Ectodermal cell (in vitro differentiated cells): ENCODE results near the gene GRIPAP1.

Experiments
- H3K27ac ChIP-seq: 2 replicates; pipeline ENCODE4 v1.7.0; 2013; ENCODE audit warnings: mild to moderate bottlenecking, low read depth, low read length; ENCODE audit not compliant: insufficient read depth, poor library complexity, severe bottlenecking
- H3K27me3 ChIP-seq: 2 replicates; pipeline ENCODE4 v1.7.0; 2013; ENCODE audit warnings: mild to moderate bottlenecking, low read length; ENCODE audit not compliant: insufficient read depth, control insufficient read depth, poor library complexity, severe bottlenecking
- H3K36me3 ChIP-seq: one replicate; pipeline ENCODE4 v1.7.0; 2013; ENCODE audit warnings: low read length; ENCODE audit not compliant: control insufficient read depth, insufficient read depth
- H3K4me1 ChIP-seq: one replicate; pipeline ENCODE4 v1.7.0; 2013; ENCODE audit warnings: low read length; ENCODE audit not compliant: control insufficient read depth, insufficient read depth
- H3K4me3 ChIP-seq: 2 replicates; pipeline ENCODE4 v1.7.0; 2013; ENCODE audit warnings: low read depth, low read length, control low read depth; ENCODE audit not compliant: insufficient read depth
- H3K9me3 ChIP-seq: 2 replicates; pipeline ENCODE4 v1.7.0; 2013; ENCODE audit warnings: mild to moderate bottlenecking, low read length, moderate library complexity; ENCODE audit not compliant: control insufficient read depth
- WGBS, 2 experiments: methylation state at CpG; one replicate each; pipeline ENCODE4 v1.1.7; 2013; ENCODE audit warnings: missing lambda C conversion rate in 2 of 2; 5-methylcytosine and 5-hydroxymethylcytosine counted together

The GRIPAP1 gene

DNA sequence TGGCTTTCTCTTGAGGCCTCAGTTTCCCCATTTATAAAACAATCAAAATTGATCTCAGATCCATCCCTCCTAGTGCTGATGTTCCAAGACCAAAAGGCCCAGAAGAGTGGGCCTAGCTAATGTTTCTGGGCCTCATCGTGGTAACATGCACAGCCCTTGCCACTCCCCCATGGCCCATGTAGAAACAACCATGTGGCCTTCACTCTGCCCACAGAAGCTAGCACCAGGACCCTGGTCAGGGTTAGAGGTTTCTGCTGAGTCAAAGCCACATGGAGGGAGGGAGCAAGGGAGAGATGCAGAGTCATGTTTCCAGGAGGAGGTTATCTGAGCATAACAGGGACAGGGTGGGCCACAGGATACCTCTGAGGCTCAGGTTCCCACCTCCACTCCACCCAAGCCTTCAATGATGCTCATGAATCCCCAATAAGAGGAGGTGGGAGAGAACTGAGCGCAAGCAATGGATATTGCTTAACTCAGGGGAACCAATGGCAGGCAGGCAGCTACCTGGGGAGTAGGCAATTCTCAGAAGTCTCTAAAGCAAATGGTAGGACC is 61.6 kb downstream of the GRIPAP1 start:
- WGBS, 2 experiments, result 96 to 100% methylated on average over 2 of the region's 2 CpGs

DNA sequence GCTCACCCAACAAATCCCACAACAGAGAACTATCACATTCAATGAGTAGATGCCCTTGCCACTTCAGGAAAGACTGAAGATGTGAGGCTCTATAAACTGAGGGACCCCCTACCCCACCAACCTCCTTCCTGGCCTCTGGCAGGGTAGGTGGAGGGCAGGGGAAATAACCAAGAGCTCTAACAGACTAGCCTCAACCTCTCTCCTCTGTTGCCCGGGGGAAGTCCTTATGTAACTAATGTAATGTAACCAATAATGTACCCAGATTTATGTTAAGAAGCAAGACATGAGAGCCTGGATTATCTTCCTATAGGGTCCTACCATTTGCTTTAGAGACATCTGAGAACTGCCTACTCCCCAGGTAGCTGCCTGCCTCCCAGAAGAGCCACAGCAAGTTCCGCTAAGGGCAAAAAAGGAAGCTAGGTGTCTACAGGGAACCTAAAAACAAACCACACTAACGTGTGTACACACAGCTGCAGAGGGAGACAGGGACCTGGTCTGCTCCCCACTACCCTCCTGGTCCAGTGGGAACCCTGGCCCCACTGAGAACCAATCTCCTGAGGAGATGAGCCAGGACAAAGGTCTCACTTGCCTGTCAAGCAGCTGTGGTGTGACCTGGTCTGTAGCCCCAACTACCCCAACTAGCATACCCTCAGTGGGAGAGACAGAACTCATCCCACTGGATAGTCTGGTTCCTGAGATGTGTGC is 62.4 kb downstream of the GRIPAP1 start:
- 88 to 95% methylated on average over 2 to 3 of the region's 3 CpGs for WGBS, 2 experiments
- Histone ChIP-seq H3K4me1 (peaks cover 6% of the 10 kb centered on the region), H3K9me3 (no peaks in the 10 kb centered on the region), H3K4me3 (no peak overlapping the region), H3K36me3 (peaks cover 4% of the 10 kb centered on the region), H3K27ac (no peak overlapping the region), H3K27me3 (no peaks in the 10 kb centered on the region)

More for the DNA sequence above, 61.6 kb downstream of the GRIPAP1 start:
- Histone ChIP-seq H3K4me1 (peaks cover 6% of the 10 kb centered on the region), H3K27ac (no peak overlapping the region), H3K36me3 (no peaks in the 10 kb centered on the region), H3K27me3 (no peaks in the 10 kb centered on the region), H3K9me3 (no peaks in the 10 kb centered on the region), H3K4me3 (no peak overlapping the region)

DNA sequence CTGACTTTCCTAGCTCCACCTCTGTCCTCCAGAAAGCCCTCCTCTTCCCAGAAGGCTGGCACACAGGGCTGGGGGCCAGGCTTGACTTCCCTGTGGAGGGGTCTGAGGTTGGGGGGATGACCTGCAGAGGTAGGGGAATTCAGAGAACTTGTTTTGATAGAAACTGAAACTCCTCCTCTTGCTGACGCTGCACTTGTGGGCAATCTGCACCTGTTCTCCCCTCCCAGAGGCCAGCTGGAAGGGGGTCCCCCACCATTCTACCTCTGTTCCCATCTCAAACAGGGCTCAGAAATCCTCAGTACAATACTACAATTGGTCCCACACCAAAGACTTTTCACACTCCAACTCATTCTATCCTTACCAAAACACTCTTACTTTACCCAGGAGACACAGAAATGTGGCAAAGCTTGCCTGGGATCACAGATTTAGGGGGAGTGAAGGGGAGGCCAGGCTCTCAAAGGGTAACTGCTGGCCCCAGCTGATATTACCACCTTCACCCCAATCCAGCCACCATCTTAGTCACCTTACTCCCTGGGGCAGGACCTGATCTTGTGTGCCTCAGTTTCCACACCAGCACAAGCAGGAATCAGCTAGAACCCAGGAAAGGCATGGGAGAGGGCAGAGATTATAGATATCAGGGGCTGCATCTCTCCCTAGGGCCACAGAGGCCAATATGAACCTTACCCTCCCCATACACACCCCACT is 63.2 kb downstream of the GRIPAP1 start:
- Histone ChIP-seq H3K27ac (no peak overlapping the region), H3K9me3 (no peaks in the 10 kb centered on the region), H3K27me3 (no peaks in the 10 kb centered on the region), H3K4me1 (peaks cover 6% of the 10 kb centered on the region), H3K36me3 (peaks cover 6% of the 10 kb centered on the region), H3K4me3 (no peak overlapping the region)
- 83 to 87% methylated on average over 1 of the region's 1 CpG for WGBS, 2 experiments

DNA sequence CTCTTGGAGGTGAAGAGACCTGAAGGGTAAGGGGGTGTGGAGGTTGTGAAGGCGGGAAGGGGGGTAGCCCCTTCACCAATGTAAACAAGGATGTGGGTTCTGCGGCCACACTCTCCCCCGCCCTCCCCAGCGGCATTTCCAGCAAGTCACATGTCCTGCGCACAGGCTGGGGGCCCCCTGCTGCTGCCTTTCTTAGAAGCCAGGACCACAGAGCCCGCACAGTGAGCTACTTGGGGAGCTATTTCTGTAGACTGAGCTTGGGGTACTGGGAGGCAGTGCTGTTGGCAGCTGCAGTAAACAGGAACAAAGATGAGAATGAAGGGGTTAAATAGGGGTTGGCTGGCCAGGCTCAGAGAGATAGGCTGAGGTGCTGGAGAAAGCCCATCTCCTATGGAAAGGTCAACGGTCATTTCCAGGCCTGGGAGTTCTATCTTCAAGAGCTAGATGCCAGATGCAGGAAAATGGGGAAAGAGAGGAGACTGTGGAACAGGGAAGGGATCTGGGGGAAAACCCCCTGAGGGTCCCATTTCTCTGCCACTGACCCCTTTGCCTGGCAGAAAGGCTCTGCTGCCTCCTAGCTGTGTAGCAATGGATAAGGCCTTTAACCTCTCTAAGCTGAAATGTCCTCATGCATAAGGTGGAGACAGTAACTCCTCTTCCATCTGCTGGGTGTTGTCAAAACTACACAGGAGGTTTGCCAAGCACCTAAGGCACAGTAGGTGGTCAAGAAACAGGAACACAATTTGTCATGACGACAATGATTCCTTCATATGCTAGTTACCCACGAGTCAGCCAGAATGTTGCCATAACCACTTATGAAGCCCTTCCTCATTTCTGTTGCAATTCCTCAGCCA is 64.8 kb downstream of the GRIPAP1 start:
- peaks cover 6% of the 10 kb centered on the region for H3K4me1 ChIP-seq
- no peak overlapping the region for H3K27ac ChIP-seq
- no peaks in the 10 kb centered on the region for H3K27me3 ChIP-seq
- H3K4me3 ChIP-seq, result no peak overlapping the region
- 19 to 21% methylated on average over 9 of the region's 9 CpGs for WGBS, 2 experiments
- no peaks in the 10 kb centered on the region for H3K9me3 ChIP-seq
- peaks cover 13% of the 10 kb centered on the region for H3K36me3 ChIP-seq

DNA sequence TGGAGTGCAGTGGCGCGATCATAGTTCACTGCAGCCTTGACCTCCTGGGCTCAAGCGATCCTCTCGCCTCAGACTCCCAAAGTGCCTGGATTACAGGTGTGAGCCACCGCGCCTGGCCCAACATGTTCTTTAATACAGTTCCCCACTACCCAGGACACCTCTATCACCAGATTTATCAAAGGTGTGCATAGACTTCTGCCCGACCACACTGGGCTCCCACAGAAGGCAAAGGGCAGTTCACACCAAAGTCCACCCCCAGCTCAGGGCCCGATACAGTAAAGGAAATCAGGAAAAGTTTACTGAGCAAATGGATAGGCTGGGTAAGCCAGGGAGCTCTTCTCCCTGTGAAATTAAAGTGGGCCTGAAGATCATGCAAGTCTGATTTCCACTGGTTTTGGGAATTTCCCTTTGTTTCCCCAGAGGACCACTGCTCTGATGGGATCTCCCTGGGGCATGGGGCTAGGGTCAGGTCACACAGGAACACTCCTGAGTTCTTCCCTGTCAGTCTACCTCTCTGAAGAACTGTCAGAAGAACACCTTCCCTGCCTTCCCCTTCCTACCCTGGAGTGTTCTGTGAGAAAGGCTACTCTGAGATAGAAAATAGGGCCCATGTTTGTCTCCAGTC is 65.5 kb downstream of the GRIPAP1 start:
- Histone ChIP-seq H3K9me3 (no peaks in the 10 kb centered on the region), H3K27ac (no peak overlapping the region), H3K27me3 (no peaks in the 10 kb centered on the region), H3K4me3 (no peak overlapping the region), H3K36me3 (peaks cover 13% of the 10 kb centered on the region), H3K4me1 (peaks cover 6% of the 10 kb centered on the region)
- WGBS, 2 experiments, result 92 to 95% methylated on average over 8 of the region's 8 CpGs

DNA sequence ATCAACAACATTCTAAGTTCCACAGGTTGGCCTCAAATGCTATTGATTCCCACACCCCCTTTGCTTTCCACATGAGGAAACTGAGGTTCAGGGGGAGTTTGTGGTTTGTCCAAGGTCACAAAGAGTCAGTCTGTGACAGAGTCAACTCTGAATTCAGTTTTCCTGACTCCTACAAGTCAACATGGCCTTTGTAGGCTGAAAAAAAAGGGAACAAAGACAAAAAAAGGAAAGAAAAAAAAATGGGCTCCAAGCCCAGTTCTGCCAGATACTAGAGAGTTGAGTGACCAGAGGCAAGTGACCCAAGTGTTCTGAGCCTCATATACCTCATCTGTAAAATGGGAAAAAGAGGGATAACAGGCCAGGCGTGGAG is 66.8 kb downstream of the GRIPAP1 start:
- Histone ChIP-seq H3K27ac (no peak overlapping the region), H3K36me3 (peaks cover 13% of the 10 kb centered on the region), H3K9me3 (no peaks in the 10 kb centered on the region), H3K4me3 (no peak overlapping the region), H3K4me1 (peaks cover 6% of the 10 kb centered on the region), H3K27me3 (no peaks in the 10 kb centered on the region)
- 82 to 88% methylated on average over 1 of the region's 1 CpG for WGBS, 2 experiments

DNA sequence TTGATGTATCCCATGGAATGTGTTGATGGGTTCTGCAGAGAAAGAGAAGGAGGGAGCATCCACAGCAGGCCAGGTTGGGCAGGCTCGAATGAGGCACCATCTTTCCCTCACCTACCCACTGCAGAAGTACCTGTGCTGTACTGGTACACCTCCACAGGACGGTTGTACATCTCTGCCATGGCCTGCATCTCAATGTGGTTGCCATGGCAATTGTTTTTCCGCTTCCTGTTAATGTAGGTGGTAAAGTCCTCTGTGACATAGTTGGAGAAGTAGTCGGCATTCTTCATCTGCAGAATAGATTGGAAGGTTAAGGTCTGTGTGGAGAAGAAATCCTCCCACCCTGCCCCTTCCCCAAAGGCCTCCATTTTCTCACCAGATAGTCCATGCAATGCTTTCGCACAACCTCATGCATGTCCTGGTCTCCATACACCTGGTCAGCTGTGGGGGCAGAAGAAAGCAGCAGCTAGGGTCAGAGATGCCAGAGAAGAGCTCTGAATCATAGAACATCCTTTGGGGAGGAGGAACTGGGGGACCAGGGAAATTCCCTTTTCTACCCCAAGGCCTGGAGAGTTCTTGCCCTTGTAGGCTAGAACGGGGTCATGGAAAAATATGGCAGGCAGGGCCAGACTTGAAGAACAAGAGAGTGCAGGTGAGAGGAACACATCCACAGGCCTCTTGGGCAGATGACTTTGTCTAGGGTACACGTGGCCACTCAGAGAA is 67.3 kb downstream of the GRIPAP1 start:
- Histone ChIP-seq H3K9me3 (no peaks in the 10 kb centered on the region), H3K36me3 (peaks cover 13% of the 10 kb centered on the region), H3K27ac (no peak overlapping the region), H3K4me3 (no peak overlapping the region), H3K27me3 (no peaks in the 10 kb centered on the region), H3K4me1 (peaks cover 6% of the 10 kb centered on the region)
- WGBS, 2 experiments, result 94 to 95% methylated on average over 6 to 7 of the region's 7 CpGs

DNA sequence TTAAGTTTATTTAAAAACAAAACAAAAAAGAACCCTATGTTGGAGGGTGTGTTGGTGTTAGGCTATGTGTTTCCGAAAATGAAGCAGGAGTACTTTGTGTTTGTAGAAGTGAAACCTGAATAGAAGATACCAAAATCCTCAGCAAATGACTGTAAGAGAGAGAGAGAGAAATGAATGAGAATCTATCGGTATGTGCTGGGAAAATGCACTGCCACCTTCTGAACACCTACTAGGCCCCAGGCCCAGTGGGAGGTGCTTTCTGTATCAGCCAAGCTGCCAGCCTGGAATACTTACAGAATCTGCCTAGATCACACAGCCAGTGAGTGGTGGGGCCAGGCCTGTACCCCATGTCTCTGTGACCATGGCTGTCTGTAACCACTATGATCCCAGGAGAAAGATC is 68.3 kb downstream of the GRIPAP1 start:
- Histone ChIP-seq H3K4me1 (peaks cover 6% of the 10 kb centered on the region), H3K9me3 (no peaks in the 10 kb centered on the region), H3K36me3 (peaks cover 13% of the 10 kb centered on the region), H3K27me3 (no peaks in the 10 kb centered on the region), H3K27ac (no peak overlapping the region), H3K4me3 (no peak overlapping the region)
- WGBS, 2 experiments, result 94 to 100% methylated on average over 2 of the region's 2 CpGs

DNA sequence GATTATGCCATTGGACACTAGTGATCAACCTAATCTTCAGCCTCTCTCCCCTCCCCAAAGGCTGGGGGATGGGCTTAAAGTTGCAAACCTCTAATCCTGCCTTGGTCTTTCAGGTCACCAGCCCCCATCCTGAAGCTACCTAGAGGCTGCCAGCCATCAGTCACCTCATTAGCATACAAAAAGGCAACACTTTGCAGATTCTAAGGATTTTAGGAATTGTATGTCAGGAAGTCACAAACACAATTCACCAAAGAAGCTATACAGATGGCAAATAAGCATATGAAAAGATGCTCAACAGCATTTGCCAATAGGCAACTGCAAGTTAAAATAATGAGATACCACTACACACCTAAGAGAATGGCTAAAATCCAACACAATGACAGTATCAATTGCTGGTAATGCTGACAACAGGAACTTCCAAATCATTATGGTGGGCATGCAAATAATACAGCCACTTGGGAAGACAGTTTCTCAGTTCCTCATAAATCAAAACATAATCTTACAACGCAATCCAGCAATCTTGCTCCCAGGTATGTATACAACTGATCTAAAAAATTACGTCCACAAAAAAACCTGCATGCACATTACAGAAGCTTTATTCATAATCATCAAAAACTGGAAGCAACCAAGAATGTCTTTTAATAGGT is 74.2 kb downstream of the GRIPAP1 start:
- no peak overlapping the region for H3K27ac ChIP-seq
- peaks cover 2% of the 10 kb centered on the region for H3K36me3 ChIP-seq
- H3K4me3 ChIP-seq, result no peak overlapping the region
- no peaks in the 10 kb centered on the region for H3K9me3 ChIP-seq
- peaks cover 5% of the 10 kb centered on the region for H3K4me1 ChIP-seq
- 20 to 26% methylated on average over 2 of the region's 2 CpGs for WGBS, 2 experiments
- no peaks in the 10 kb centered on the region for H3K27me3 ChIP-seq
